SK-N-SH treated with all-trans-retinoic acid at 6 μM for 48 hours (cell line): ENCODE data around the gene MRPS18B.
A peak's percentile ranks its signal among the peaks of the same experiment; 100 is the strongest.

ENCODE experiments used
- ATAC-seq: fragments of 200-7000 bp; cut with Tn5 transposase; 3 replicates; pipeline ENCODE4 v1.9.1; 2020; ENCODE audit warnings: mild to moderate bottlenecking, moderate library complexity
- ARNTL ChIP-seq: fragments of 450-650 bp; formaldehyde crosslinking; IDR thresholded peaks from 2 replicates; pipeline ENCODE4 v1.5.0; 2020; ENCODE audit warnings: low read depth, mild to moderate bottlenecking, moderate library complexity, borderline replicate concordance
- BACH2 ChIP-seq: fragments of 250-450 bp; sonication (Bioruptor Pico); IDR thresholded peaks from 2 replicates; pipeline ENCODE4 v1.9.0; 2021; ENCODE audit warnings: mild to moderate bottlenecking, borderline replicate concordance
- CSDC2 ChIP-seq: fragments of 250-450 bp; sonication (Bioruptor Pico); IDR thresholded peaks from 2 replicates; pipeline ENCODE4 v1.5.0; 2020; ENCODE audit warnings: mild to moderate bottlenecking, moderate library complexity
- ESRRG ChIP-seq: fragments of 250-450 bp; sonication (Bioruptor Pico); IDR thresholded peaks from 2 replicates; pipeline ENCODE4 v1.6.1; 2021; ENCODE audit warnings: mild to moderate bottlenecking
- GLIS3 ChIP-seq: fragments of 250-450 bp; sonication (Bioruptor Pico); IDR thresholded peaks from 2 replicates; pipeline ENCODE4 v1.5.0; 2020; ENCODE audit warnings: mild to moderate bottlenecking, moderate library complexity
- ISL1 ChIP-seq: fragments of 250-450 bp; sonication (Bioruptor Pico); IDR thresholded peaks from 2 replicates; pipeline ENCODE4 v2.1.2; 2022; ENCODE audit warnings: mild to moderate bottlenecking, moderate library complexity
- OSR1 ChIP-seq: fragments of 250-450 bp; sonication (Bioruptor Pico); IDR thresholded peaks from 2 replicates; pipeline ENCODE4 v1.8.0; 2022; ENCODE audit warnings: moderate library complexity, mild to moderate bottlenecking, inconsistent platforms
- PPARA ChIP-seq: fragments of 250-450 bp; sonication (Bioruptor Pico); IDR thresholded peaks from 2 replicates; pipeline ENCODE4 v1.5.0; 2020; ENCODE audit warnings: mild to moderate bottlenecking, borderline replicate concordance
- RARB ChIP-seq: fragments of 250-450 bp; sonication (Bioruptor Pico); IDR thresholded peaks from 2 replicates; pipeline ENCODE4 v1.8.0; 2021; ENCODE audit warnings: mild to moderate bottlenecking, moderate library complexity
- SNAI2 ChIP-seq: fragments of 250-450 bp; sonication (Bioruptor Pico); IDR thresholded peaks from 2 replicates; pipeline ENCODE4 v1.5.0; 2020; ENCODE audit warnings: mild to moderate bottlenecking, moderate library complexity
- TCF4 ChIP-seq: fragments of 250-450 bp; sonication (Bioruptor Pico); IDR thresholded peaks from 2 replicates; pipeline ENCODE4 v1.8.0; 2021; ENCODE audit warnings: mild to moderate bottlenecking, moderate library complexity, borderline replicate concordance
- TOX ChIP-seq: fragments of 250-450 bp; sonication (Bioruptor Pico); IDR thresholded peaks from 2 replicates; pipeline ENCODE4 v1.8.0; 2021; ENCODE audit warnings: mild to moderate bottlenecking, moderate library complexity, borderline replicate concordance
- ZFP3 ChIP-seq: fragments of 250-450 bp; sonication (Bioruptor Pico); IDR thresholded peaks from 2 replicates; pipeline ENCODE4 v1.5.0; 2020; ENCODE audit warnings: mild to moderate bottlenecking, moderate library complexity
- ZFP30 ChIP-seq: fragments of 450-650 bp; formaldehyde crosslinking; IDR thresholded peaks from 2 replicates; pipeline ENCODE4 v1.5.0; 2022; ENCODE audit warnings: mild to moderate bottlenecking, moderate library complexity
- ZNF565 ChIP-seq: fragments of 450-650 bp; formaldehyde crosslinking; conservative IDR thresholded peaks from 2 replicates; pipeline ENCODE4 v1.5.0; 2020; ENCODE audit warnings: low read depth, mild to moderate bottlenecking, moderate library complexity
- ZNF70 ChIP-seq: fragments of 450-650 bp; formaldehyde crosslinking; IDR thresholded peaks from 2 replicates; pipeline ENCODE4 v1.5.0; 2020; ENCODE audit warnings: mild to moderate bottlenecking, moderate library complexity
- ZNF8 ChIP-seq: fragments of 450-650 bp; formaldehyde crosslinking; IDR thresholded peaks from 2 replicates; pipeline ENCODE4 v1.5.0; 2020; ENCODE audit warnings: mild to moderate bottlenecking, moderate library complexity
- TF ChIP-seq, protein P1 (sequence below): fragments of 250-450 bp; sonication (Bioruptor Pico); IDR thresholded peaks from 2 replicates; pipeline ENCODE4 v1.5.1; 2021; ENCODE audit warnings: mild to moderate bottlenecking, moderate library complexity
- TF ChIP-seq, protein P2 (sequence below): fragments of 250-450 bp; sonication (Bioruptor Pico); IDR thresholded peaks from 2 replicates; pipeline ENCODE4 v1.5.0; 2020; ENCODE audit warnings: mild to moderate bottlenecking, moderate library complexity
- TF ChIP-seq, protein P3 (sequence below): fragments of 250-450 bp; sonication (Bioruptor Pico); IDR thresholded peaks from 2 replicates; pipeline ENCODE4 v1.8.0; 2020; ENCODE audit warnings: mild to moderate bottlenecking, moderate library complexity, borderline replicate concordance
- TF ChIP-seq, protein P4 (sequence below): fragments of 250-450 bp; sonication (Bioruptor Pico); IDR thresholded peaks from 2 replicates; pipeline ENCODE4 v1.8.0; 2021; ENCODE audit warnings: low read depth, mild to moderate bottlenecking, moderate library complexity, borderline replicate concordance

MRPS18B gene

DNA sequence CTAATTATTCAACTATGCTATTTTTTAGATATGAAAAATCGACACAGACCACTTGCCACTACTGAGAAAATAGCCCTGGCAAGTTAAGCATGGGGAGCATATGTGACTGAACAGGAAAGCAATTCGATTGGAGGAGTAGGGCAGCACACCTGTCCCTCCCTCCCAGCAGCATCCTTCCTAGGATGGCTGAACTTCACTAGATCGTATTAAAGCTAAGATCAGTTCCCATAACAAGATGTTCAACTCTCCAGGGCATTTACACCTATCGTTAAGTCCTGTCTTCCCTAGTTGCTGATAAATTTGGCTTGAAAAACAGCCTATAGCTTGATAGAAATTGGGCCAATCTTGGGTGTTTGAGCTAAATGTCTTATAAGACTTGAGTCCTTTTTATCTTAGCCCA lies 7.6 kb upstream of the MRPS18B start:
- TF ChIP-seq TCF4, result no peak
- TF ChIP-seq TOX, result no peak
- TF ChIP-seq CSDC2, result no peak
- no peak for TF ChIP-seq BACH2 (CRISPR knock-in tag)
- no peak for TF ChIP-seq ZNF565
- ATAC-seq, result no peak

DNA sequence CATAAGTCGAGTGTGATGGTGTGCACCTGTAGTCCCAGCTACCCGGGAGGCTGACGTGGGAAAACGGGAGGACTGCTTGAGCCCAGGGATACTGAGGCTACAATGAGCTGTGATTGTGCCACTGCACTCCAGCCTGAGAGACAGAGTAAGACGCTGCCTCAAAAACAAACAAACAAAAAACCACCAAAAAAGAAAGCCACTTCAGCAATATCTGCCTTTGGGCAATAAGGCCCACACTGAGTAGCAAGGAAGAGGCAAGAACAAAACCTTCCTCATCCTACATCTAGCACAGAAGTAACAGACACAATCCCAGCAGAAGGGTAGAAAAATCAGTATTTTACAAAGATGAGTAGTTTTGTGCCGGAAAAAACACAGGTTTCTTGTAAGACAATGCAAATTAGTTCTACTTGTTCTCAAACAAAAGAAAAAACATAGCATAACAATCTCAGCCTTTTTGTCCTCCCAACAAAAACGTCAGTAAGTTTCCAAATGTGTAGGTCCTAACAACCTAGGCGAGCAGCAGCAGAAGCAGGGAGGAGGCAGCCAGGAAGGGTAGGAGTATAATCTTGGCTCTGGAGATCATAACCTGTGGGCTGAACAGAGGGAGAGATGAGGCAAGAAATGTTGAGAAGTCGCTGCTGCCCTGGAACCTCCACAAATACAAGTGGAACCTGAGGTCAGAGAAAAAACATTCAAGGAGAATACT lies 6.3 kb upstream of the MRPS18B start:
- no peak for TF ChIP-seq ZNF8
- TF ChIP-seq PPARA, result no peak
- TF ChIP-seq, protein P1, sequence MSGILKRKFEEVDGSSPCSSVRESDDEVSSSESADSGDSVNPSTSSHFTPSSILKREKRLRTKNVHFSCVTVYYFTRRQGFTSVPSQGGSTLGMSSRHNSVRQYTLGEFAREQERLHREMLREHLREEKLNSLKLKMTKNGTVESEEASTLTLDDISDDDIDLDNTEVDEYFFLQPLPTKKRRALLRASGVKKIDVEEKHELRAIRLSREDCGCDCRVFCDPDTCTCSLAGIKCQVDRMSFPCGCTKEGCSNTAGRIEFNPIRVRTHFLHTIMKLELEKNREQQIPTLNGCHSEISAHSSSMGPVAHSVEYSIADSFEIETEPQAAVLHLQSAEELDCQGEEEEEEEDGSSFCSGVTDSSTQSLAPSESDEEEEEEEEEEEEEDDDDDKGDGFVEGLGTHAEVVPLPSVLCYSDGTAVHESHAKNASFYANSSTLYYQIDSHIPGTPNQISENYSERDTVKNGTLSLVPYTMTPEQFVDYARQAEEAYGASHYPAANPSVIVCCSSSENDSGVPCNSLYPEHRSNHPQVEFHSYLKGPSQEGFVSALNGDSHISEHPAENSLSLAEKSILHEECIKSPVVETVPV (CRISPR knock-in tag), result no peak
- no peak for TF ChIP-seq ZFP3 (CRISPR knock-in tag)
- no peak for TF ChIP-seq RARB (CRISPR knock-in tag)
- ATAC-seq, result no peak

DNA sequence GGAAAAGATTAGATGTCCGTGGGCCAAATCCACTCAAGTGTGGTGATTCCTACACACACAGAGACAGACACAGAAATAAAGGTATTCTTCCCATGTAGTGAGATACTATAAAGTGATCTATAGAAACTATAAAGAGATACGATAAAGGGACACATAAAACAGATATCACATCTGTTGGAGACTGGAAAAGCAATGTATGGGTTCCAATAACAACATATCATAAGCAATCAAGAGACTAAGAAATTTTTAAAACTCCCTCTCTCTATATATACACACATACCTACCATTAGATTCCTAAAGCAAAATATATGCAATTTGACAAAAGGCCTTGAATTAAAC lies 5.8 kb upstream of the MRPS18B start:
- no peak for ATAC-seq
- TF ChIP-seq, protein P2, sequence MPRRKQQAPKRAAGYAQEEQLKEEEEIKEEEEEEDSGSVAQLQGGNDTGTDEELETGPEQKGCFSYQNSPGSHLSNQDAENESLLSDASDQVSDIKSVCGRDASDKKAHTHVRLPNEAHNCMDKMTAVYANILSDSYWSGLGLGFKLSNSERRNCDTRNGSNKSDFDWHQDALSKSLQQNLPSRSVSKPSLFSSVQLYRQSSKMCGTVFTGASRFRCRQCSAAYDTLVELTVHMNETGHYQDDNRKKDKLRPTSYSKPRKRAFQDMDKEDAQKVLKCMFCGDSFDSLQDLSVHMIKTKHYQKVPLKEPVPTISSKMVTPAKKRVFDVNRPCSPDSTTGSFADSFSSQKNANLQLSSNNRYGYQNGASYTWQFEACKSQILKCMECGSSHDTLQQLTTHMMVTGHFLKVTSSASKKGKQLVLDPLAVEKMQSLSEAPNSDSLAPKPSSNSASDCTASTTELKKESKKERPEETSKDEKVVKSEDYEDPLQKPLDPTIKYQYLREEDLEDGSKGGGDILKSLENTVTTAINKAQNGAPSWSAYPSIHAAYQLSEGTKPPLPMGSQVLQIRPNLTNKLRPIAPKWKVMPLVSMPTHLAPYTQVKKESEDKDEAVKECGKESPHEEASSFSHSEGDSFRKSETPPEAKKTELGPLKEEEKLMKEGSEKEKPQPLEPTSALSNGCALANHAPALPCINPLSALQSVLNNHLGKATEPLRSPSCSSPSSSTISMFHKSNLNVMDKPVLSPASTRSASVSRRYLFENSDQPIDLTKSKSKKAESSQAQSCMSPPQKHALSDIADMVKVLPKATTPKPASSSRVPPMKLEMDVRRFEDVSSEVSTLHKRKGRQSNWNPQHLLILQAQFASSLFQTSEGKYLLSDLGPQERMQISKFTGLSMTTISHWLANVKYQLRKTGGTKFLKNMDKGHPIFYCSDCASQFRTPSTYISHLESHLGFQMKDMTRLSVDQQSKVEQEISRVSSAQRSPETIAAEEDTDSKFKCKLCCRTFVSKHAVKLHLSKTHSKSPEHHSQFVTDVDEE (CRISPR knock-in tag), result no peak
- TF ChIP-seq ESRRG (CRISPR knock-in tag) (no peak), ZFP3 (CRISPR knock-in tag) (no peak), TOX (no peak), GLIS3 (no peak), TCF4 (no peak), ARNTL (no peak), ZNF70 (CRISPR knock-in tag) (no peak), OSR1 (CRISPR knock-in tag) (no peak), CSDC2 (no peak), SNAI2 (CRISPR knock-in tag) (no peak), ISL1 (no peak), ZFP30 (no peak), ZNF565 (no peak), RARB (CRISPR knock-in tag) (no peak), PPARA (no peak), ZNF8 (no peak)
- TF ChIP-seq, protein P1 (CRISPR knock-in tag), result no peak
- TF ChIP-seq, protein P3, sequence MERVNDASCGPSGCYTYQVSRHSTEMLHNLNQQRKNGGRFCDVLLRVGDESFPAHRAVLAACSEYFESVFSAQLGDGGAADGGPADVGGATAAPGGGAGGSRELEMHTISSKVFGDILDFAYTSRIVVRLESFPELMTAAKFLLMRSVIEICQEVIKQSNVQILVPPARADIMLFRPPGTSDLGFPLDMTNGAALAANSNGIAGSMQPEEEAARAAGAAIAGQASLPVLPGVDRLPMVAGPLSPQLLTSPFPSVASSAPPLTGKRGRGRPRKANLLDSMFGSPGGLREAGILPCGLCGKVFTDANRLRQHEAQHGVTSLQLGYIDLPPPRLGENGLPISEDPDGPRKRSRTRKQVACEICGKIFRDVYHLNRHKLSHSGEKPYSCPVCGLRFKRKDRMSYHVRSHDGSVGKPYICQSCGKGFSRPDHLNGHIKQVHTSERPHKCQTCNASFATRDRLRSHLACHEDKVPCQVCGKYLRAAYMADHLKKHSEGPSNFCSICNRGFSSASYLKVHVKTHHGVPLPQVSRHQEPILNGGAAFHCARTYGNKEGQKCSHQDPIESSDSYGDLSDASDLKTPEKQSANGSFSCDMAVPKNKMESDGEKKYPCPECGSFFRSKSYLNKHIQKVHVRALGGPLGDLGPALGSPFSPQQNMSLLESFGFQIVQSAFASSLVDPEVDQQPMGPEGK (CRISPR knock-in tag), result no peak
- TF ChIP-seq, protein P4, sequence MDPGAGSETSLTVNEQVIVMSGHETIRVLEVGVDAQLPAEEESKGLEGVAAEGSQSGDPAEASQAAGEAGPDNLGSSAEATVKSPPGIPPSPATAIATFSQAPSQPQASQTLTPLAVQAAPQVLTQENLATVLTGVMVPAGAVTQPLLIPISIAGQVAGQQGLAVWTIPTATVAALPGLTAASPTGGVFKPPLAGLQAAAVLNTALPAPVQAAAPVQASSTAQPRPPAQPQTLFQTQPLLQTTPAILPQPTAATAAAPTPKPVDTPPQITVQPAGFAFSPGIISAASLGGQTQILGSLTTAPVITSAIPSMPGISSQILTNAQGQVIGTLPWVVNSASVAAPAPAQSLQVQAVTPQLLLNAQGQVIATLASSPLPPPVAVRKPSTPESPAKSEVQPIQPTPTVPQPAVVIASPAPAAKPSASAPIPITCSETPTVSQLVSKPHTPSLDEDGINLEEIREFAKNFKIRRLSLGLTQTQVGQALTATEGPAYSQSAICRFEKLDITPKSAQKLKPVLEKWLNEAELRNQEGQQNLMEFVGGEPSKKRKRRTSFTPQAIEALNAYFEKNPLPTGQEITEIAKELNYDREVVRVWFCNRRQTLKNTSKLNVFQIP (CRISPR knock-in tag), result no peak

DNA sequence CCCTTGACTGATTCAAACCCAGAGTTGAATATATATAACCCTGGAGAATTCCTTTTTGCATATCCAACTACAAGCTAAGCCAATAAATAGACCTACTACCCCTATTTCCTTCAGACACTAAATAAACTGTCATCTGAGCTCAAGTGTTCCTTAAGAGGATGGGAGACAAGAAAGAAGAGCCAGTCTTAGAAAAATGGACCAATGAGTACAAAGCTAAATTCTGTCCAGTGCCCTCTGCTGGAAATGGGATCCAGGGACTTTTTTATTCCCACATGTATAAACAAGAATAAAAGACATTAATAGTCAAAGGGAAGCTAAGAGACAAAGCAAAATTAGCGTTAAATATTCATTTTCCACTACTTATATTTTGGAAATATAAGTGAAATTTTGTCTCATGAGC lies 5.4 kb upstream of the MRPS18B start:
- peak; percentile 4; the same call in 1 of the 3 replicates for ATAC-seq

More for the DNA sequence above, 5.4 kb upstream of the MRPS18B start:
- TF ChIP-seq TOX, result 0 out of 2 replicates have a peak, but pooled peaks have one; percentile 4
- TF ChIP-seq, protein P4 (CRISPR knock-in tag), result no peak
